Neural cell (in vitro differentiated cells): Measurements from ENCODE around the gene FCAMR.

Experiments used
- CTCF ChIP-seq: fragments of 450-650 bp; IDR thresholded peaks from 2 replicates; pipeline ENCODE4 v1.5.1; 2014; ENCODE audit warnings: antibody characterized with exemption, mild to moderate bottlenecking, moderate library complexity; ENCODE audit not compliant: poor library complexity, severe bottlenecking
- EZH2 ChIP-seq: fragments of 200-600, 300-800 bp; shearing (Covaris generic), sonication (generic); IDR thresholded peaks from 2 replicates; pipeline ENCODE4 v1.6.1; 2014; ENCODE audit warnings: antibody characterized with exemption, low read length, borderline replicate concordance, mild to moderate bottlenecking; ENCODE audit not compliant: insufficient read depth, poor library complexity, severe bottlenecking
- REST ChIP-seq: IDR thresholded peaks from 2 replicates; pipeline ENCODE4 v1.6.1; 2012; ENCODE audit warnings: borderline replicate concordance

- peak; percentile 18 for TF ChIP-seq CTCF
- TF ChIP-seq REST: peak; percentile 11
- no peak for TF ChIP-seq EZH2
Observed at GRCh38 chr1:206909161-206909882, 60.9 kb downstream of the FCAMR start.
